SK-N-SH treated with all-trans-retinoic acid at 6 μM for 48 hours (cell line): Measurements from ENCODE around the gene CTPS2.

Experiments
- ESRRG ChIP-seq: fragments of 250-450 bp; sonication (Bioruptor Pico); IDR thresholded peaks from 2 replicates; pipeline ENCODE4 v1.6.1; 2021; ENCODE audit warnings: mild to moderate bottlenecking
- PATZ1 ChIP-seq: fragments of 250-450 bp; sonication (Bioruptor Pico); IDR thresholded peaks from 2 replicates; pipeline ENCODE4 v1.8.0; 2020; ENCODE audit warnings: mild to moderate bottlenecking, moderate library complexity, borderline replicate concordance
- PPARA ChIP-seq: fragments of 250-450 bp; sonication (Bioruptor Pico); IDR thresholded peaks from 2 replicates; pipeline ENCODE4 v1.5.0; 2020; ENCODE audit warnings: mild to moderate bottlenecking, borderline replicate concordance
- RARB ChIP-seq: fragments of 250-450 bp; sonication (Bioruptor Pico); IDR thresholded peaks from 2 replicates; pipeline ENCODE4 v1.8.0; 2021; ENCODE audit warnings: mild to moderate bottlenecking, moderate library complexity
- ZFP30 ChIP-seq: fragments of 450-650 bp; formaldehyde crosslinking; IDR thresholded peaks from 2 replicates; pipeline ENCODE4 v1.5.0; 2022; ENCODE audit warnings: mild to moderate bottlenecking, moderate library complexity
- ZNF565 ChIP-seq: fragments of 450-650 bp; formaldehyde crosslinking; conservative IDR thresholded peaks from 2 replicates; pipeline ENCODE4 v1.5.0; 2020; ENCODE audit warnings: low read depth, mild to moderate bottlenecking, moderate library complexity
- TF ChIP-seq, protein P1 (sequence below): fragments of 250-450 bp; sonication (Bioruptor Pico); IDR thresholded peaks from 2 replicates; pipeline ENCODE4 v1.5.1; 2021; ENCODE audit warnings: mild to moderate bottlenecking, moderate library complexity

GRCh38 chrX:16659321-16659720 lies 53.1 kb downstream of the CTPS2 start:
- TF ChIP-seq ZFP30: no peak
- TF ChIP-seq, protein P1, sequence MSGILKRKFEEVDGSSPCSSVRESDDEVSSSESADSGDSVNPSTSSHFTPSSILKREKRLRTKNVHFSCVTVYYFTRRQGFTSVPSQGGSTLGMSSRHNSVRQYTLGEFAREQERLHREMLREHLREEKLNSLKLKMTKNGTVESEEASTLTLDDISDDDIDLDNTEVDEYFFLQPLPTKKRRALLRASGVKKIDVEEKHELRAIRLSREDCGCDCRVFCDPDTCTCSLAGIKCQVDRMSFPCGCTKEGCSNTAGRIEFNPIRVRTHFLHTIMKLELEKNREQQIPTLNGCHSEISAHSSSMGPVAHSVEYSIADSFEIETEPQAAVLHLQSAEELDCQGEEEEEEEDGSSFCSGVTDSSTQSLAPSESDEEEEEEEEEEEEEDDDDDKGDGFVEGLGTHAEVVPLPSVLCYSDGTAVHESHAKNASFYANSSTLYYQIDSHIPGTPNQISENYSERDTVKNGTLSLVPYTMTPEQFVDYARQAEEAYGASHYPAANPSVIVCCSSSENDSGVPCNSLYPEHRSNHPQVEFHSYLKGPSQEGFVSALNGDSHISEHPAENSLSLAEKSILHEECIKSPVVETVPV (CRISPR knock-in tag): no peak
- no peak for TF ChIP-seq ESRRG (CRISPR knock-in tag)
- no peak for TF ChIP-seq RARB (CRISPR knock-in tag)
- no peak for TF ChIP-seq PPARA (CRISPR knock-in tag)
- TF ChIP-seq ZNF565 (CRISPR knock-in tag): no peak
- no peak for TF ChIP-seq PATZ1
